ENCODE data around the gene ACTG1. TPM values are rescaled to one million over a fixed set of nuclear protein-coding genes. Genes with fewer than 3 reads are reported as not detected.

Gene ACTG1
- total RNA-seq, 2 experiments from 2014 or later = 2,707 to 2,894 TPM

GRCh38 chr17:81489012-81489997 lies 23.3 kb downstream of the ACTG1 start:
- Histone ChIP-seq H3K4me1 (ENCODE audit: insufficient read depth, low read length, poor library complexity, severe bottlenecking) (peaks cover 46% of the 10 kb centered on the region), H3K36me3 (ENCODE audit: insufficient read depth, low read length) (no peaks in the 10 kb centered on the region), H2AFZ (ENCODE audit: low read length) (no peak overlapping the region), H3K9me2 (ENCODE audit: insufficient read depth, low read length) (no peaks in the 10 kb centered on the region), H4K20me1 (ENCODE audit: insufficient read depth, low read length) (no peaks in the 10 kb centered on the region), H3K9me3 (ENCODE audit: low read length) (no peaks in the 10 kb centered on the region), H3K4me2 (ENCODE audit: low read length) (no peak overlapping the region), H3K27ac (ENCODE audit: low read depth, low read length, poor library complexity, severe bottlenecking) (no peak overlapping the region), H3K4me3 (ENCODE audit: low read depth, low read length, poor library complexity, severe bottlenecking) (no peak overlapping the region), H3K79me2 (ENCODE audit: insufficient read depth, low read depth, low read length) (no peaks in the 10 kb centered on the region)
- CTCF ChIA-PET (ENCODE audit: unreplicated experiment) = interaction anchor here (0.6 to 0.7 kb wide), 2 partner anchors 37 to 236 kb away, joined by 3 to 22 read pairs; no protein-coding TSS in a partner anchor
- intact Hi-C loops (cut with micrococcal nuclease; ENCODE audit: unreplicated experiment) = no loop called here
- POLR2A ChIA-PET = interaction anchor here (0.6 to 1.6 kb wide), 3 partner anchors 19 to 228 kb away, joined by 4 to 7 read pairs (median 4); no protein-coding TSS in a partner anchor
- TF ChIP-seq, protein P1, sequence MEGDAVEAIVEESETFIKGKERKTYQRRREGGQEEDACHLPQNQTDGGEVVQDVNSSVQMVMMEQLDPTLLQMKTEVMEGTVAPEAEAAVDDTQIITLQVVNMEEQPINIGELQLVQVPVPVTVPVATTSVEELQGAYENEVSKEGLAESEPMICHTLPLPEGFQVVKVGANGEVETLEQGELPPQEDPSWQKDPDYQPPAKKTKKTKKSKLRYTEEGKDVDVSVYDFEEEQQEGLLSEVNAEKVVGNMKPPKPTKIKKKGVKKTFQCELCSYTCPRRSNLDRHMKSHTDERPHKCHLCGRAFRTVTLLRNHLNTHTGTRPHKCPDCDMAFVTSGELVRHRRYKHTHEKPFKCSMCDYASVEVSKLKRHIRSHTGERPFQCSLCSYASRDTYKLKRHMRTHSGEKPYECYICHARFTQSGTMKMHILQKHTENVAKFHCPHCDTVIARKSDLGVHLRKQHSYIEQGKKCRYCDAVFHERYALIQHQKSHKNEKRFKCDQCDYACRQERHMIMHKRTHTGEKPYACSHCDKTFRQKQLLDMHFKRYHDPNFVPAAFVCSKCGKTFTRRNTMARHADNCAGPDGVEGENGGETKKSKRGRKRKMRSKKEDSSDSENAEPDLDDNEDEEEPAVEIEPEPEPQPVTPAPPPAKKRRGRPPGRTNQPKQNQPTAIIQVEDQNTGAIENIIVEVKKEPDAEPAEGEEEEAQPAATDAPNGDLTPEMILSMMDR (conservative IDR thresholded peaks at IDR 0.05; ENCODE audit: low read length) = no peak
- TF ChIP-seq EZH2phosphoT487 (IDR thresholded peaks at IDR 0.05; ENCODE audit: borderline replicate concordance, low read depth, low read length) = no peak
- no peak for DNase-seq (ENCODE audit: low spot score)
- BruUV-seq (replicated peaks) = no TSS peak

DNA sequence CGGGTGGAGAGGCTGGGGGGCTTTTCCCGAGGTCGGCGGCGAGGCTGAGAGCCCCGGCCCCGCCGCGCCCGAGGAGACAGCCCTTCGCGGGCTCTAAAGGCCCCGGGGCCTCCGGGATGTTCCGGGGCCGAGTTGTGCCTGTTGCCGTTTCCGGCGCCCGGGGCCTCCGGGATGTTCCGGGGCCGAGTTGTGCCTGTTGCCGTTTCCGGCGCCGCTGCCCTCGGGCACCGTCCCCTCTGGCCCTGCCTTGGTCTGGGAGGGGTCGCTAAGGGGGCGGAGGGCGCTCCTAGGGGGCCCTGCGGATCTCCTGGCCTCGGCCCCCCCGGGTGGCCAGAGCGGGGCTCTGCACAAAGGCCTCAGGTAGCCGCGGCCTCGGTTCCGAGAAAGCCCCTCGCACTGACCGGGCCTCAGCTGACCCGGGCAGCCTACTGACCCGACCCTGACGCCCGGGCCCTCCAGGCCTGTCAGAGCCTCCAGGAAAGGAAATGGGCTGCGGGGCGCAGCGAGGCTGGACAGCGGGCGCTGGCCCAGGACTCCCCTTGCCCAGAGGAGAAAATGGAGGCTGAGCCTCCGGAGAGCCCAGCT lies 24.2 kb downstream of the ACTG1 start:
- Histone ChIP-seq H3K4me1 (ENCODE audit: insufficient read depth, low read length, poor library complexity, severe bottlenecking) (peaks cover 53% of the 10 kb centered on the region), H3K27ac (ENCODE audit: low read depth, low read length, poor library complexity, severe bottlenecking) (peak overlapping the region; percentile 48), H3K9me3 (ENCODE audit: low read length) (no peaks in the 10 kb centered on the region), H2AFZ (ENCODE audit: low read length) (peak overlapping the region; percentile 65; the same call in 1 of the 2 replicates), H3K79me2 (ENCODE audit: insufficient read depth, low read depth, low read length) (no peaks in the 10 kb centered on the region), H4K20me1 (ENCODE audit: insufficient read depth, low read length) (no peaks in the 10 kb centered on the region), H3K36me3 (ENCODE audit: insufficient read depth, low read length) (no peaks in the 10 kb centered on the region), H3K4me3 (ENCODE audit: low read depth, low read length, poor library complexity, severe bottlenecking) (peak overlapping the region; percentile 65), H3K9me2 (ENCODE audit: insufficient read depth, low read length) (no peaks in the 10 kb centered on the region), H3K4me2 (ENCODE audit: low read length) (peak overlapping the region; percentile 61)
- ChIA-PET CTCF (ENCODE audit: unreplicated experiment) (no interaction called here), POLR2A (no interaction called here)
- intact Hi-C loops (cut with micrococcal nuclease; ENCODE audit: unreplicated experiment) = no loop called here
- no peak for TF ChIP-seq EZH2phosphoT487 (IDR thresholded peaks at IDR 0.05; ENCODE audit: borderline replicate concordance, low read depth, low read length)
- TF ChIP-seq, protein P1 (conservative IDR thresholded peaks at IDR 0.05; ENCODE audit: low read length) = no peak
- DNase-seq (ENCODE audit: low spot score) = peak; percentile 45
- no TSS peak for BruUV-seq (replicated peaks)
